GM20000 (cell line): ENCODE data around the gene SNX24.

Experiments used
- DNase-seq: peaks from one replicate; pipeline ENCODE4 v3.0.0; 2012; ENCODE audit warnings: low spot score
- TF ChIP-seq, protein P1 (sequence below): IDR thresholded peaks from 2 replicates; pipeline ENCODE4 v1.5.1; 2012; ENCODE audit warnings: mild to moderate bottlenecking, control low read depth; ENCODE audit errors: extremely low read depth, missing control alignments

Gene SNX24

DNA sequence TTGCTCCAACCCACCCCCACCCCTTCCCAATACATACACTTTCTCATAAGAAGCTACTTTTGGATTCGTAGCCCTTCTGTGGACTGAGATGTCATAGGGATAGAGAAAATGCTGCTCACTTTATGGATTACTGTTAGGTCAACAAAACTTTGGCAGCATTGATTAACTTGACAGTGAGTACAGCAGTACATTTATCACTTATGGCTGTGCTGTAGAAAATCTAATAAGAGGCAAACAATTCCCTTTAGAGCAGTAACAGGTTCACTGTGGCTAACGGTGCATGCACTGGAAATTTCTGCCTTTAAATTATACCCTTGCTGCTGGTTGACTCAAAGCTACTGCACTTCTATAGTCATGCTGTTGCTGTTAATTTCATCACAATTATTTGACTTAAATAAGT is 131.9 kb downstream of the SNX24 start:
- TF ChIP-seq, protein P1, sequence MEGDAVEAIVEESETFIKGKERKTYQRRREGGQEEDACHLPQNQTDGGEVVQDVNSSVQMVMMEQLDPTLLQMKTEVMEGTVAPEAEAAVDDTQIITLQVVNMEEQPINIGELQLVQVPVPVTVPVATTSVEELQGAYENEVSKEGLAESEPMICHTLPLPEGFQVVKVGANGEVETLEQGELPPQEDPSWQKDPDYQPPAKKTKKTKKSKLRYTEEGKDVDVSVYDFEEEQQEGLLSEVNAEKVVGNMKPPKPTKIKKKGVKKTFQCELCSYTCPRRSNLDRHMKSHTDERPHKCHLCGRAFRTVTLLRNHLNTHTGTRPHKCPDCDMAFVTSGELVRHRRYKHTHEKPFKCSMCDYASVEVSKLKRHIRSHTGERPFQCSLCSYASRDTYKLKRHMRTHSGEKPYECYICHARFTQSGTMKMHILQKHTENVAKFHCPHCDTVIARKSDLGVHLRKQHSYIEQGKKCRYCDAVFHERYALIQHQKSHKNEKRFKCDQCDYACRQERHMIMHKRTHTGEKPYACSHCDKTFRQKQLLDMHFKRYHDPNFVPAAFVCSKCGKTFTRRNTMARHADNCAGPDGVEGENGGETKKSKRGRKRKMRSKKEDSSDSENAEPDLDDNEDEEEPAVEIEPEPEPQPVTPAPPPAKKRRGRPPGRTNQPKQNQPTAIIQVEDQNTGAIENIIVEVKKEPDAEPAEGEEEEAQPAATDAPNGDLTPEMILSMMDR, result no peak
- no peak for DNase-seq

DNA sequence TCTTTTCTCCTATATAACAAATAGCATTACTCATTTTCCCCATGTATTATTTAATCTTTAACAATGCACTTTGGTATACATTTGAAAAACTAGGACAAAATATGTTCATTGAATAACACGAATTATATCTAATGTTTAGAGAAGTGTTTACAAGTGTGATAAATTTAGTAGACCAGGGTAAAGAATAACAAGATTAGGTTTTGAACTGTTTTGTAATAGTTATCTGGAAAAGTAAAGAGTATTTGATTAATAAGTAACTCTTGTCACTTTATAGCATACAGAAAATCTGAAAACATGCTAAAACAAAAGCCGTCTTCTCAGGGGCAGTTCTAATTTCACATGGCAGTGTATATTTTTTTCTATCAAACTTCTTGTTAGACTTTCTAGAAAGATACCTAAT is 132.7 kb downstream of the SNX24 start:
- no peak for DNase-seq
- TF ChIP-seq, protein P1, result no peak

DNA sequence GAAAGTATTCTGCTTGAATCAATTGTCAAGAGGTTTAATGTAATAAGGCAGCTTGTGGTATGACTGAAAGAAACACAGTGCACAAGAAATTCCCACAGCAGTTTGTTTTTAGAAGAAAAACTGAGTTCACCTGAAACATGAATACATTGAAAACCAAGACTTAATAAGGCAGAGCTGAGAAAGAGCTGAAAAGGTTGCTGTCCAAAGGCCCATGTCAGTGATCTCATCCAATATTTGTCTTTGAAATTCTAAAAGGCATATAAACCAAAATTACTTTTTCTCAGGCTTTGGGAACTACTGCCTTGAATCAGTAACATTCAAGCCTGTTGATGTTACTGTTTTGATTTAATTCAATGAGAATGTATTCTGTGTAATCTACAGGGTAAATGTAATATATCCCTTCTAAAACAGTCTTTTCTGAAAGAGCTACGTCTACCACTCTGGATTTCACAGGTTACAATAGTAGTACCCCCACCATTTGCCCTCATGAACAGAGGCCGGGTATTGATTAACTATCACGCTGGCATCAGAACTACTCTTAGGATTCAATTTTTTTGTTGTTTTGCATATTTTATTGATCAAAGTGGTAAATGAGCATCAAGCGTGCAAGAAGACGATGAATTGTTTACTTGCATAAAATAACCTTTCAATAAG is 133.4 kb downstream of the SNX24 start:
- TF ChIP-seq, protein P1, result no peak
- DNase-seq, result no peak

DNA sequence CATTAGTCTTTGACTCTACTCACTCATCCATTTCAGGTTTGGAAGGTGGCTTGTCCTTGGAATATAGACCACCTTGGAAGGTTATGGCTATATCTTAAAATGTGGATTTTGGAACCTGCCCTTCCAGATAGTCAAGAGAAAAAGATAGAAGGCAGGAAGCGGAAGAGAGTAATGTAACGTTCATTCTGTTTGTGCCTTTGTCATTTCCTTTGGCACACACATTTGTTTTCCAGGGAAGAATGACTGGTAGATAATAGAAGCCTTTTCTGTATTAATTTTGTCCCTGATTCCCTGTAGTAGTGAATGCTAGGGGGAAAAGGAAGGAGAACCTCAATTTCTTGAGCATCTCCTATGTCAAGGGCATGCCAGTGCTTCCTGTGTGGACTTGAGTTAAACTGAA is 136.4 kb downstream of the SNX24 start:
- TF ChIP-seq, protein P1, result no peak
- DNase-seq, result no peak

DNA sequence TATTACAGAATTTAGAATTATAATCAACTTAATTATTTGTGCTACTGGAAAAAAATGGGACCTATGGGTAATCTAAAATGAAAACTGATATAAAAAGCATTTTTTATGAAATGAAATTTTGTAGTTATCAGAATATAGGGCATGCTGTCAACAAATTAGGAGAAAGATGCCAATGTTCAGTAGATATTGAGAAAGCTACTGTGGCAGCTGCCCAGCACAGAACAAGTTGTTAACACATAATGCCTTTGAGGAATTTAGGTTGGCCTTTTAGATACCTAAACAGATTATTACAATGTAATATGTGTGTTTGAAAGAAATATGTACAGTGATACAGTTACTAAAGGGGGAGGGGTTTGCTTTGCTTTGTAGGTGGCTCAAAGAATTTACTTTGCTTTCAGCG is 137.0 kb downstream of the SNX24 start:
- DNase-seq, result no peak
- TF ChIP-seq, protein P1, result no peak

DNA sequence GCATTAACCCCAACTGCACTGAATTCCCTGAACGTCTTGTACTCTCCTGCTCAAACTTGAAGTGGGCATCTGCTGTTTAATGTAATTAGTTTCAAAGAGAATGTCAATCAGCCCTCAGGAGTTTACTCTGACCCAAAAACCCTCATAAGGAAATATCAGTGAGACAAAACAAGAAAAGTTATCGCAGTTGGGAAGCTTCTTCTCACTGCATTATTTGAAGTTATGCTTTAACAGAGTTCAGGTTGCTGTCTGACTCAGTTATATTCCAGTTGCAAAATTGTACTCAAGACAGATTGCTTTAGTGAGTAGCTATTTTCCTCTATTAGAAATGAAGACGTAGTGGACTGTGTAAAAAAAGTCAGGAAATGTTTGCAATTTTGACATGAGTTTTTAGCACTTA is 139.0 kb downstream of the SNX24 start:
- no peak for DNase-seq

DNA sequence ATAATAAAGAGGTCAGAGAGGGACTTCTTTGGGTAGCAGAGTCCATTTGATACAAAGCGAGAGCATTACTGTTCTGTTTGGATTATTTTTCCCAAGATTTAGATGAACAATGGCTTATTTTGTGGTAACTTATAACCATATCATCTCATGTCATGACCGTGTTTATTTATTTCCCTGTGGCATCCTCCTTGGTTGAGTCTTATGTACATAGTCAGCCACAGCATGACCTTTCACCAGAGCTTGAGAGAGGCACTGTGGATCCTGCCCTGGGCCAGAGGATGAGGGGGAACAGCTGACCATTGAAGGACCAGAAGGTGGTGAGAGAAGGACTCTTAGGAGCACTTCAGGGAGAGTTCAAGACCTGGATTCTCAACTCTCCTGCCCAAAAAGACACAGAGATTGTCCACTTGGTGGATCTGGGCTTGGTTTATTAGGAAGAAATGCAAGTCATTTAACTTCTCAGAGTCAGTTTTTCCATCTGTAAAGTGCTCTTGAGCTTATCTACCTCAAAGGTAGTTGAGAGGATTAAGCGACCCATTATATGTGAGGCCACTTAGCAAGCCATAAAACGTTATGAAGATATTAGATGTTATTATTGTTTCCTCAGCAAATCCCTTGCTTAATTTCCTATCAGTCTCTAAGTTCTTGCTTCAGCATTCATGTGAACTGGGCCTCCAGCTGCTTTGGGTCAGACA is 139.7 kb downstream of the SNX24 start:
- DNase-seq, result no peak
- TF ChIP-seq, protein P1, result no peak

More for the DNA sequence above, 139.0 kb downstream of the SNX24 start:
- TF ChIP-seq, protein P1, result no peak
